HCT116 (cell line): Measurements from ENCODE around the gene SPINK14.

Experiments
- ATF3 ChIP-seq: IDR thresholded peaks from 2 replicates; pipeline ENCODE4 v1.6.1; 2012
- CTCF ChIP-seq, 3 experiments: fragments of 200-600 bp in 1 of 3; sonication (generic) in 1 of 3; IDR thresholded peaks in 2 of 3; conservative IDR thresholded peaks in 1 of 3; 2 replicates each; pipeline ENCODE4 v1.5.1; 2012 to 2017; ENCODE audit warnings: low read depth in 2 of 3, low read length in 2 of 3, antibody characterized with exemption in 1 of 3, borderline replicate concordance in 1 of 3, control low read depth in 1 of 3, mild to moderate bottlenecking in 1 of 3, mixed read lengths in 1 of 3, mixed run types in 1 of 3, moderate library complexity in 1 of 3; ENCODE audit not compliant: insufficient read depth in 1 of 3
- EZH2 ChIP-seq: fragments of 200-600 bp; sonication (generic); IDR thresholded peaks from 2 replicates; pipeline ENCODE4 v1.6.1; 2017; ENCODE audit warnings: antibody characterized with exemption, mixed run types
- EZH2phosphoT487 ChIP-seq: fragments of 200-600 bp; IDR thresholded peaks from 2 replicates; pipeline ENCODE4 v1.6.1; 2018; ENCODE audit warnings: antibody characterized with exemption, borderline replicate concordance
- JUND ChIP-seq: IDR thresholded peaks from 2 replicates; pipeline ENCODE4 v1.6.1; 2012
- MAX ChIP-seq: IDR thresholded peaks from 2 replicates; pipeline ENCODE4 v1.6.1; 2012
- POLR2A ChIP-seq: IDR thresholded peaks from 2 replicates; pipeline ENCODE4 v1.7.0; 2011; ENCODE audit warnings: borderline replicate concordance; ENCODE audit not compliant: insufficient read depth, insufficient read length; ENCODE audit errors: extremely low read depth
- POLR2AphosphoS5 ChIP-seq: IDR thresholded peaks from 2 replicates; pipeline ENCODE4 v1.6.1; 2011; ENCODE audit warnings: mild to moderate bottlenecking, low read depth, low read length, moderate library complexity
- REST ChIP-seq: IDR thresholded peaks from 2 replicates; pipeline ENCODE4 v1.6.1; 2012; ENCODE audit warnings: low read depth
- SIN3A ChIP-seq: IDR thresholded peaks from 2 replicates; pipeline ENCODE4 v1.6.1; 2012; ENCODE audit warnings: low read depth
- SP1 ChIP-seq: IDR thresholded peaks from 2 replicates; pipeline ENCODE4 v1.6.1; 2012; ENCODE audit warnings: low read depth
- TCF7L2 ChIP-seq: IDR thresholded peaks from 2 replicates; pipeline ENCODE4 v1.7.0; 2011; ENCODE audit warnings: borderline replicate concordance, inconsistent platforms; ENCODE audit not compliant: insufficient read depth, insufficient read length; ENCODE audit errors: extremely low read depth
- ZNF274 ChIP-seq: fragments of 200-500 bp; sonication (Bioruptor generic); IDR thresholded peaks from 2 replicates; pipeline ENCODE4 v1.6.1; 2014; ENCODE audit warnings: mild to moderate bottlenecking, low read depth, low read length, inconsistent platforms

- TF ChIP-seq CTCF (IDR thresholded peaks at IDR 0.05 in 2 of 3, conservative IDR thresholded peaks at IDR 0.05 in 1 of 3; ENCODE audit: borderline replicate concordance in 1 of 3, insufficient read depth in 1 of 3, low read depth in 2 of 3, low read length in 2 of 3): no peak
- TF ChIP-seq EZH2: no peak
- no peak for TF ChIP-seq REST
- TF ChIP-seq JUND: no peak
- TF ChIP-seq POLR2AphosphoS5: no peak
- TF ChIP-seq POLR2A: no peak
- no peak for TF ChIP-seq ZNF274
- TF ChIP-seq ATF3: no peak
- TF ChIP-seq EZH2phosphoT487: no peak
- TF ChIP-seq MAX: no peak
- TF ChIP-seq SIN3A: no peak
- no peak for TF ChIP-seq TCF7L2
- no peak for TF ChIP-seq SP1
Observed at GRCh38 chr5:148141645-148142044, 26.7 kb upstream of the SPINK14 start.
